Measurements from ENCODE around the gene TMEM26.
A peak's percentile ranks its signal among the peaks of the same experiment; 100 is the strongest.

Gene TMEM26

DNA sequence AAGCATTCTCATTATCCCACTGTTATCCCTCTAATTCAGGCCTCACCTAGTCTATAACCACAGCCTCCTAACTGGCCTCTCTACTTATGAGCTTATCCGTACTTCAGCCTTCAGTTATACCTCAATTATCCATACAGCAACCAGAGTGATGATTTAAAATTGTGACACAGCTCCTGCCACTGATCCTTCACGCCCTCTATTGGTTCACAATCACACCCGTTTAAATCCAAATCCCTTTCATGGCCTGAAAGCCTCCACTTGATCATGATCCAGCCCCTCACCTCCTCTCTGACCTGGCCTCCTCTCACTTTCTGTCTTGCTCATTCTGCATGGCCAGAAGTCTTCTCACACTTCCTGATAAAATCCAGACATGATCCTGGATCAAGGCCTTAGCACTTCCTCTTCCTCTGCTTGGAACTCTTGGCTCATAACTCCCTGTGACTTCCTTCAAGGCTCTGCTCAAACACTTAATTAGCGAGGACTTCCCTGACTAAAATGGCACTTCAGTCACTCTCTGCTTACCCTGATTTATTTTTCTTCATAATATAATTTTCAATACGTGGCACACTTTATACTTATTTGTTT lies 19.0 kb upstream of the TMEM26 start:
- TF ChIP-seq, protein P1, sequence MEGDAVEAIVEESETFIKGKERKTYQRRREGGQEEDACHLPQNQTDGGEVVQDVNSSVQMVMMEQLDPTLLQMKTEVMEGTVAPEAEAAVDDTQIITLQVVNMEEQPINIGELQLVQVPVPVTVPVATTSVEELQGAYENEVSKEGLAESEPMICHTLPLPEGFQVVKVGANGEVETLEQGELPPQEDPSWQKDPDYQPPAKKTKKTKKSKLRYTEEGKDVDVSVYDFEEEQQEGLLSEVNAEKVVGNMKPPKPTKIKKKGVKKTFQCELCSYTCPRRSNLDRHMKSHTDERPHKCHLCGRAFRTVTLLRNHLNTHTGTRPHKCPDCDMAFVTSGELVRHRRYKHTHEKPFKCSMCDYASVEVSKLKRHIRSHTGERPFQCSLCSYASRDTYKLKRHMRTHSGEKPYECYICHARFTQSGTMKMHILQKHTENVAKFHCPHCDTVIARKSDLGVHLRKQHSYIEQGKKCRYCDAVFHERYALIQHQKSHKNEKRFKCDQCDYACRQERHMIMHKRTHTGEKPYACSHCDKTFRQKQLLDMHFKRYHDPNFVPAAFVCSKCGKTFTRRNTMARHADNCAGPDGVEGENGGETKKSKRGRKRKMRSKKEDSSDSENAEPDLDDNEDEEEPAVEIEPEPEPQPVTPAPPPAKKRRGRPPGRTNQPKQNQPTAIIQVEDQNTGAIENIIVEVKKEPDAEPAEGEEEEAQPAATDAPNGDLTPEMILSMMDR (IDR thresholded peaks at IDR 0.05; ENCODE audit: control insufficient read depth, insufficient read depth, low read depth, low read length, missing control alignments), result no peak
- no peak overlapping the region for H3K4me3 ChIP-seq (ENCODE audit: control insufficient read depth, low read depth, low read length)
- no peak for DNase-seq (ENCODE audit: low read depth)

DNA sequence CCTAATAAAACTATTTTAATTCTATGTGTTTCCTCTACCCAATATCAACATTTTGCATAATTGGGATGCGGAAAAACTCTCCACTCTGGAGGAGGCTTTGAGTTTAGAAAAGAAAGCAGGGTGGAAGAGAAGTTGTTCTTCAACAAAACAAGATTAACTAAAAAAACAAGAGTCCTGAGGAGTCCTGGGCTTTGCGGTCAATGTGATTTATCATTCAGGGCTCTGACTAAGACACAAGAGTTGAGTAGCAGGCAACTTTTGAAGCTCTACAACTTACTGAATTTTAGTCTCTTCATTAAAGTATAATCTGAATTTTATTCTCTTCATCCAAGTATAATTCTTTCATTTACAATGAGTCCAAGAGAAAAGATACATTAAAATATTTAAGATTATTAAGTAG lies 18.3 kb upstream of the TMEM26 start:
- TF ChIP-seq, protein P1 (IDR thresholded peaks at IDR 0.05; ENCODE audit: control insufficient read depth, insufficient read depth, low read depth, low read length, missing control alignments), result no peak
- H3K4me3 ChIP-seq (ENCODE audit: control insufficient read depth, low read depth, low read length), result no peak overlapping the region
- no peak for DNase-seq (ENCODE audit: low read depth)

DNA sequence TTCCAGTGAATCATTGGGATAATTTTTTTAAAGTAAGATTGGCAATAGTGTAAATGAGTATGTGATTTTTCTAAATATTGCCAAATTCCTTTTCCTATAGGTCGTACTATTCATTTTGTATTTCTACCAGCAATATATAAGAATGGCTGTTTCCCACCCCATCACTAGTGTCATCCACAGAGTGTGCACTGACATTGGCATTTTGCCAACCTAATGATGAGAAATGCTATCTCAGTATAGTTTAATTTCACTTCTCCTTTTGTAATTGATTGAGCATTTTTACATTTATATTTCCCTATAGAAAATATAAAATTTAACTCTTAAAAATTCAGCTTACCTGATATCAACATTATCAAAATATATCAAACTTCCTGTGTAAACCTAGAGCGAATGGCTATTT lies 17.6 kb upstream of the TMEM26 start:
- no peak overlapping the region for H3K4me3 ChIP-seq (ENCODE audit: control insufficient read depth, low read depth, low read length)
- TF ChIP-seq, protein P1 (IDR thresholded peaks at IDR 0.05; ENCODE audit: control insufficient read depth, insufficient read depth, low read depth, low read length, missing control alignments), result no peak

DNA sequence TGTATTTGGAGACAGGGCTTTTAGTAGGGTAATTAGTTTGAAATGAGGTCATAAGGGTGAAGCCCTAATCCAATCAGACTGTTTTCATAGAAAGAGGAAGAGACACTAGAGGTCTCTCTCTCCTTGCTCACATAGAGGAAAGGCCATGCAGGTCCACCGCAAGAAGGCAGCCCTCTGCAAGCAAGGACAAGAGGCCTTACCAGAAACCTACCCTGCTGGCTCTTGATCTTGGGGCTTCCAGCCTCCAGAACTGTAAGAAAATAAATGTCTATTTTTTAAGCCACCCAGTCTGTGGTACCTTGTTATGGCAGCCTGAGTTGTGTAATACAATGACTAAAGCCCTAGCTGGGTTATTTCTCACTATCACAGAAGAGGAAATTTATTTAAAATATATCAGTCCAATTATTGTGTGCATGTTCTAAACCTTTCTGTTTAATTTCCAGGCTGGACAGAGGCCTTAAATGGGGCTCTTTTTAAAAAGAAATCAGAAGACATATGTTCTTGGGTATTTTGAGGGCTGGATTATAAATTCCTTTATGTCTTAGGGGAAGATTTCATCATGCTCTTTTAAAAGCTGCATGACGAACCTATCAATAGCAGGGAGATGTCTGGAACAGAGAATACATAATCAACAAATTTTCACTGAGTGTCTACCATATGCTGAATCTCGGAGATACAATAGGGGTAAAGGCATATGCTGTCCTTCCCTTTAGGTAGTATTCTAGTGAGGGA lies 12.9 kb upstream of the TMEM26 start:
- TF ChIP-seq, protein P1 (IDR thresholded peaks at IDR 0.05; ENCODE audit: control insufficient read depth, insufficient read depth, low read depth, low read length, missing control alignments), result no peak
- no peak for DNase-seq (ENCODE audit: low read depth)
- H3K4me3 ChIP-seq (ENCODE audit: control insufficient read depth, low read depth, low read length), result no peak overlapping the region

More for the DNA sequence above, 17.6 kb upstream of the TMEM26 start:
- DNase-seq (ENCODE audit: low read depth), result no peak

DNA sequence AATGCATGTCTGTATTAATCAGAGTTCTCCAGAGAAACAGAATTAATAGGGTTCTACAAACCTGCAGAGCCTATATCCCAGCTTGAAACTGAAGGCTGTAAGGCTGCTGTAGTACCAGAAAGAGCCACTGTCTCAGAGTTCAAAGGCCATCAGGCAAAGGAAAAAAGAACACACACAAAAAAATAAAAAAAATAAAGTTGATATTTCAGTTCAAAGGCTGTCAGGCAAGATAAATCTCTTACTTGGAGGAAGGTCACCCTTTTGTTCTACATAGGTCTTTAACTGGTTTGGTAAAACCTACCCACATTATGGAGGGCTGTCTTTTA lies 12.0 kb upstream of the TMEM26 start:
- DNase-seq (ENCODE audit: low read depth), result no peak
- no peak overlapping the region for H3K4me3 ChIP-seq (ENCODE audit: control insufficient read depth, low read depth, low read length)
- TF ChIP-seq, protein P1 (IDR thresholded peaks at IDR 0.05; ENCODE audit: control insufficient read depth, insufficient read depth, low read depth, low read length, missing control alignments), result no peak

DNA sequence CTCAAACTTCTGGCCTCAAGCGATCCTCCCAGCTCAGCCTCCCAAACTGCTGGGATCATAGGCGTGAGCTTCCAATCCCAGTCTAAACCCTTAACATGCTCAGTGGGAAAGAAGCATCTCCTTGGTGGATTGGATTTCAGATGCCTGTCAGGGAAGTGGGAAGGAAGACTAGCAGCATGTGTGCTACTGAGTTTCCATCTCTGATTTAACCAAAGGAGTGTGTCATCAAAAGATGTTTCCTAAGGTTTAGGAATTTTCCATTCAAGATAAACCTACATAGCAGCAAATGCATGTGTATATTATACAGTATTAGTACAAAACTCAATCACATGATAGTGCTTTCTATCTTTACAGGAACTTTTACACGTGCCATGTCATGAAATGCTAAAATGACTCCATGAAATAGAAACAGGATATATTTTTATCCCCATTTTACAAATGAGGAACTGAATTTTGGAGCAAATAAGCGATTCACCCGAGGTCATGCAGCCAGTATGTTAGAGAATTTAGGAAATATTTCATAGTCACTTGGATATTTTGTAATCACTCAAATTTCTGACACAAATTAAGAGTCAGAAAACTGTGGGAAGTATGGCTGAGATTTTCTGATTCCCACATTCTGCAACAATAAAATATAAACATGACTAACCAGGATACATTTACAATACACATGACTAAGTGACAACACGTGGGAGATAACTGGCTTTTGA lies 11.4 kb upstream of the TMEM26 start:
- TF ChIP-seq, protein P1 (IDR thresholded peaks at IDR 0.05; ENCODE audit: control insufficient read depth, insufficient read depth, low read depth, low read length, missing control alignments), result no peak
- H3K4me3 ChIP-seq (ENCODE audit: control insufficient read depth, low read depth, low read length), result no peak overlapping the region
- DNase-seq (ENCODE audit: low read depth), result peak; percentile 61

Measured in AG09309 (cell line).